ENCODE measurements around the gene CLASRP. TPM values are rescaled to one million over a fixed set of nuclear protein-coding genes. Genes with fewer than 3 reads are reported as not detected.

CLASRP gene
- total and polyA plus RNA-seq, 9 of the 15 experiments (the other 6 are each of a cell fraction or from before 2014, with no cell fraction given), result 0.94 to 86.3 (median 44.0) TPM

GRCh38 chr19:45063851-45064801 lies 25.3 kb downstream of the CLASRP start:
- Histone ChIP-seq H3K9me3 (replicated peaks; ENCODE audit: control insufficient read depth, insufficient read depth, low read depth, low read length) (no peaks in the 10 kb centered on the region), H3K4me3 (no peak overlapping the region), H2AFZ (ENCODE audit: low read depth, low read length) (no peak overlapping the region), H3K27ac (ENCODE audit: extremely low read depth, low read depth, low read length) (no peak overlapping the region), H4K20me1 (replicated peaks; ENCODE audit: control insufficient read depth, insufficient read depth, low read length) (peaks cover 13% of the 10 kb centered on the region), H3K79me2 (ENCODE audit: control insufficient read depth, insufficient read depth, low read length) (peaks cover 4% of the 10 kb centered on the region; the same call in 1 of the 3 replicates), H3K9ac (ENCODE audit: insufficient read depth in 1 of 2, low read depth in 2 of 2, low read length in 2 of 2) (no peak overlapping the region; a peak in 1 of 4 replicates), H3K9me1 (ENCODE audit: control insufficient read depth, insufficient read depth, low read length) (no peaks in the 10 kb centered on the region), H3K4me1 (replicated peaks in 1 of 2; ENCODE audit: control insufficient read depth in 2 of 2, insufficient read depth in 2 of 2, low read length in 2 of 2) (peaks cover 0 to 15% of the 10 kb centered on the region in 2 experiments; a peak in 2 of 5 replicates), H3K27me3 (ENCODE audit: control insufficient read depth in 2 of 2, insufficient read depth in 2 of 2, low read length in 2 of 2) (no peaks in the 10 kb centered on the region), H3K36me3 (ENCODE audit: control insufficient read depth, insufficient read depth, low read length) (peaks cover 78% of the 10 kb centered on the region), H3K4me2 (ENCODE audit: insufficient read depth, low read length) (no peak overlapping the region)
- BruUV-seq (replicated peaks), result no TSS peak
- TF ChIP-seq RBFOX2 (IDR thresholded peaks at IDR 0.05; ENCODE audit: low read depth, low read length), result peak; percentile 20; the same call in 1 of the 2 replicates
- TF ChIP-seq, protein P1, sequence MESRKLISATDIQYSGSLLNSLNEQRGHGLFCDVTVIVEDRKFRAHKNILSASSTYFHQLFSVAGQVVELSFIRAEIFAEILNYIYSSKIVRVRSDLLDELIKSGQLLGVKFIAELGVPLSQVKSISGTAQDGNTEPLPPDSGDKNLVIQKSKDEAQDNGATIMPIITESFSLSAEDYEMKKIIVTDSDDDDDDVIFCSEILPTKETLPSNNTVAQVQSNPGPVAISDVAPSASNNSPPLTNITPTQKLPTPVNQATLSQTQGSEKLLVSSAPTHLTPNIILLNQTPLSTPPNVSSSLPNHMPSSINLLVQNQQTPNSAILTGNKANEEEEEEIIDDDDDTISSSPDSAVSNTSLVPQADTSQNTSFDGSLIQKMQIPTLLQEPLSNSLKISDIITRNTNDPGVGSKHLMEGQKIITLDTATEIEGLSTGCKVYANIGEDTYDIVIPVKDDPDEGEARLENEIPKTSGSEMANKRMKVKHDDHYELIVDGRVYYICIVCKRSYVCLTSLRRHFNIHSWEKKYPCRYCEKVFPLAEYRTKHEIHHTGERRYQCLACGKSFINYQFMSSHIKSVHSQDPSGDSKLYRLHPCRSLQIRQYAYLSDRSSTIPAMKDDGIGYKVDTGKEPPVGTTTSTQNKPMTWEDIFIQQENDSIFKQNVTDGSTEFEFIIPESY (CRISPR knock-in tag; IDR thresholded peaks at IDR 0.05), result peak; percentile 4; the same call in 1 of the 2 replicates
- TF ChIP-seq FIP1L1 (IDR thresholded peaks at IDR 0.05; ENCODE audit: low read depth, low read length, poor library complexity, severe bottlenecking), result peak; percentile 55
- no peak for TF ChIP-seq E2F5 (CRISPR knock-in tag; IDR thresholded peaks at IDR 0.05)
- 0 out of 2 replicates have a peak, but pooled peaks have one; percentile 26 for TF ChIP-seq POLR2G (IDR thresholded peaks at IDR 0.05; ENCODE audit: low read depth, low read length)
- no peak for TF ChIP-seq SP1 (CRISPR knock-in tag; IDR thresholded peaks at IDR 0.05)
- ChIA-PET POLR2A (no interaction called here), CTCF (ENCODE audit: low intra/inter-chr PET ratio) (no interaction called here)
- intact Hi-C loops (cut with micrococcal nuclease) (no loop called here), in situ Hi-C loops (cut with MboI) (no loop called here)
- no peak for DNase-seq (ENCODE audit: extremely low read depth in 1 of 4, low spot score in 3 of 4)
- WGBS (ENCODE audit: insufficient coverage, low coverage, missing lambda C conversion rate), result 97% methylated on average over 25 of the region's 85 CpGs
- no peak for ATAC-seq
- FAIRE-seq, result no peak
